ENCODE data around the gene GPNMB. TPM values are rescaled to one million over a fixed set of nuclear protein-coding genes. Genes with fewer than 3 reads are reported as not detected.
A peak's percentile ranks its signal among the peaks of the same experiment; 100 is the strongest.
"Not testable (repeated sequence)": the region's sequence is repeated elsewhere in the genome, so short reads cannot be mapped to it uniquely, and the experiment has no call there.

Gene GPNMB
- 208 TPM for total RNA-seq

- peak; percentile 66 for DNase-seq
Observed at GRCh38 chr7:23246555-23246954, at the start of gene GPNMB. TSS of gene GPNMB (plus strand) at chr7:23246775. CDS start at chr7:23246858, 83 bp downstream.

- not testable (repeated sequence) for DNase-seq
Observed at GRCh38 chr7:23197745-23198144, 48.8 kb upstream of the GPNMB start.

- DNase-seq: no peak
Observed at GRCh38 chr7:23200331-23200730, 46.2 kb upstream of the GPNMB start.

GRCh38 chr7:23204241-23204640 is 42.3 kb upstream of the GPNMB start:
- DNase-seq: no peak

GRCh38 chr7:23205577-23205908 is 41.0 kb upstream of the GPNMB start:
- no peak for DNase-seq

- peak; percentile 25 for DNase-seq
Observed at GRCh38 chr7:23205909-23206767, 40.4 kb upstream of the GPNMB start.

GRCh38 chr7:23207021-23207420 is 39.6 kb upstream of the GPNMB start:
- no peak for DNase-seq

GRCh38 chr7:23207884-23208283 is 38.7 kb upstream of the GPNMB start:
- DNase-seq: no peak

- DNase-seq: no peak
Observed at GRCh38 chr7:23208316-23208715, 38.3 kb upstream of the GPNMB start.

- DNase-seq: no peak
Observed at GRCh38 chr7:23210506-23210905, 36.1 kb upstream of the GPNMB start.

- DNase-seq: no peak
Observed at GRCh38 chr7:23211589-23211988, 35.0 kb upstream of the GPNMB start.

- DNase-seq: no peak
Observed at GRCh38 chr7:23212395-23212794, 34.2 kb upstream of the GPNMB start.

GRCh38 chr7:23212841-23213240 is 33.7 kb upstream of the GPNMB start:
- no peak for DNase-seq

- DNase-seq: no peak
Observed at GRCh38 chr7:23213755-23214154, 32.8 kb upstream of the GPNMB start.

GRCh38 chr7:23214423-23214822 is 32.2 kb upstream of the GPNMB start:
- no peak for DNase-seq

GRCh38 chr7:23214938-23215337 is 31.6 kb upstream of the GPNMB start:
- DNase-seq: no peak

GRCh38 chr7:23216021-23216420 is 30.6 kb upstream of the GPNMB start:
- no peak for DNase-seq

- no peak for DNase-seq
Observed at GRCh38 chr7:23218196-23218595, 28.4 kb upstream of the GPNMB start.

- DNase-seq: no peak
Observed at GRCh38 chr7:23220690-23221305, 25.8 kb upstream of the GPNMB start.

GRCh38 chr7:23222439-23223030 is 24.0 kb upstream of the GPNMB start:
- no peak for DNase-seq

GRCh38 chr7:23224364-23224763 is 22.2 kb upstream of the GPNMB start:
- DNase-seq: not testable (repeated sequence)

GRCh38 chr7:23226844-23227450 is 19.6 kb upstream of the GPNMB start:
- no peak for DNase-seq

GRCh38 chr7:23228412-23228811 is 18.2 kb upstream of the GPNMB start:
- DNase-seq: no peak

All from skin of body (tissue), 2 donors.